GM13976 (cell line): ENCODE results near the gene EGFL6.

ENCODE experiments used
- DNase-seq: peaks from one replicate; pipeline ENCODE4 v3.0.0; 2012; ENCODE audit warnings: low spot score
- in situ Hi-C: fragments of 300-500 bp; cut with MboI; formaldehyde crosslinking; loops from one replicate; pipeline ENCODE4 v1.12.0; 2022; ENCODE audit warnings: low sequenced_read_pairs, mixed read lengths, inconsistent platforms; ENCODE audit not compliant: unreplicated experiment
- TF ChIP-seq, protein P1 (sequence below): IDR thresholded peaks from 2 replicates; pipeline ENCODE4 v1.5.1; 2012; ENCODE audit warnings: borderline replicate concordance, mild to moderate bottlenecking; ENCODE audit not compliant: insufficient read depth; ENCODE audit errors: extremely low read depth, missing control alignments, control extremely low read depth

Gene EGFL6

DNA sequence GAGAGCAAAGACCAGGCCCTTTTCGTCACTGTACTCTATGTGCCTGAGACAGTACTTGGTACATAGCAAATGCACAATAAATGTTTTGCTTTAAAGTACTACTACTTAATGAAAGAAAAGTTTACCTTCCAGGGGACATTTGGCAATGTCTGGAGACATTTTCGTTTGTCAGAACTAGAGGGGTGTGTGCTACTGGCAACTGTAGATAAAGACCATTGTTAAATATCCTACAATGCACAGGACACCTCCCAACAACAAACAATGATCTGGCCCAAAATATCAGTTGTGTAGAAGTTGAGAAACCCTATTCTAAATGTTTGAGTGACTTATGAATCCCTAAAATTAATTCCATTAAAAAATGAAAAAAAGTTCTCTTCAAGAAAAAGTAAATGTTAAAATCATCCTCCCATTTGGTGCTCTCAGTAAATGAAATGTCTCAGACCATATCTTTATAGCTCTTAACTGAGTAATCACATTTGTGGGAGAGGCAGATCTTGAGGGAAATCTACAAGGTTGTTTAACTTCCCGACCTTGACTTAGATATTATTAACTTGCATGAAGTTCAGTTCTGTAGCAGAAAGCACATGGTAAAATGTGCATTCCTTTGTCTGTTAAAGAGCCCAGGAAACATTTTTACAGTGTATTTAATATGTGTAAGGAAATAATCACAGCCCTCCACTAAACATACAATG, 18.5 kb downstream of the EGFL6 start:
- TF ChIP-seq, protein P1, sequence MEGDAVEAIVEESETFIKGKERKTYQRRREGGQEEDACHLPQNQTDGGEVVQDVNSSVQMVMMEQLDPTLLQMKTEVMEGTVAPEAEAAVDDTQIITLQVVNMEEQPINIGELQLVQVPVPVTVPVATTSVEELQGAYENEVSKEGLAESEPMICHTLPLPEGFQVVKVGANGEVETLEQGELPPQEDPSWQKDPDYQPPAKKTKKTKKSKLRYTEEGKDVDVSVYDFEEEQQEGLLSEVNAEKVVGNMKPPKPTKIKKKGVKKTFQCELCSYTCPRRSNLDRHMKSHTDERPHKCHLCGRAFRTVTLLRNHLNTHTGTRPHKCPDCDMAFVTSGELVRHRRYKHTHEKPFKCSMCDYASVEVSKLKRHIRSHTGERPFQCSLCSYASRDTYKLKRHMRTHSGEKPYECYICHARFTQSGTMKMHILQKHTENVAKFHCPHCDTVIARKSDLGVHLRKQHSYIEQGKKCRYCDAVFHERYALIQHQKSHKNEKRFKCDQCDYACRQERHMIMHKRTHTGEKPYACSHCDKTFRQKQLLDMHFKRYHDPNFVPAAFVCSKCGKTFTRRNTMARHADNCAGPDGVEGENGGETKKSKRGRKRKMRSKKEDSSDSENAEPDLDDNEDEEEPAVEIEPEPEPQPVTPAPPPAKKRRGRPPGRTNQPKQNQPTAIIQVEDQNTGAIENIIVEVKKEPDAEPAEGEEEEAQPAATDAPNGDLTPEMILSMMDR: no peak
- no peak for DNase-seq
- in situ Hi-C loops: no loop called here

DNA sequence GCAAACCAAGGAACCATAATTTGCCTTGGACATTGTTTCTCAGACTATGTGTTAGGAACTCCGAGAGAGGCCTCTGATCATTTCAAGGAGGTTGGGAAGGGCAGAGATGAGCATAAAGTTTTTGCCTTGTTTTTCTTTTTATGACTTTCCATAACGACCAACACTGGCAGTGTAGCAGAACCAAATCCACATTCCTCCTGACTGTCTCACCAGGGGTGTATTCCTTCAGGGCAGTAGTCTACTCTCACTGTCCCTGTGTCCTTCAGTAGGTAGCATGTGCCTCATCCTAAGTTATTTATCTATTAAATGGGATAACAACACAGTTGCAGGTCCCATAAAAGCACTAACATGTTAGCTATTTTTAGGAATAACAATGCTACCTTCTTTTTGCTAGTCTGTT, 20.8 kb downstream of the EGFL6 start:
- TF ChIP-seq, protein P1: no peak
- in situ Hi-C loops: no loop called here
- no peak for DNase-seq

DNA sequence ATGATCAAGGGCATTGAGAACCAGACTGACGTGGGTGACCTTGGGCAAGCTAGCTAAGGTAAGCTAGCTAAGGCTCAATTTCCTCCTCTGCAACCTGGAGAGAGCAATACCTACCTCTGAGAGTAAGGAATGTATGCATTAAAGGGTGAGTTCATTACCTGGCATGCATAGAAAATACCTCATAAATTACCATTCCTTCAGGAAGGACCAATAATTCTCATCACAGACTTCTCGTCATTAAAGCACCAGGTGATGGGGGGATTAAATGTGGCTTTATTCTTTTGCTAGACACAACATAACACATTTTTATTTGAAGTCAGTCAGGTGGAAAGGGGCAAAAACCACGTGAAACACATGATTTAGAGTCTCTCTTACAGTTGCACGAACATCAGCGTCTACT, 21.5 kb downstream of the EGFL6 start:
- in situ Hi-C loops: no loop called here
- TF ChIP-seq, protein P1: no peak

DNA sequence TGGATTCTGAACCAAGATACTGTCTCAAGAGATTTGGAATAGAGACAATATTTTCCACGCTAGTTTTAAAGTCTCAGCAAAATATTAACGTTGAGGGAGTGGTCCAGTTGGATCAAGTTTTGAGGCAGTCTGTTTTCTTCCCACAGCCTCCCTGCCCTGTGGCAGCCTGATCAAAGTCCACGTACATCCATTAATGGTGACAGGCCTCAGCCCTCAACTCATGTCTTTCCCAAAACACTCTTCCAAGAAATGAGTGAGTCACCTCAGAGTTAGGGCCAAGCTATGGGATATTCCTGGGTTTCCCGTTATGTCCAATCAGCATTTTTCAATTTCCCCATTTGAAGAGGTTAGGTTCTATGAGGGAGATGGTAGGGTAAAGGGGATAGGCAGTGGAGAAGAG, 28.5 kb downstream of the EGFL6 start:
- DNase-seq: no peak
- TF ChIP-seq, protein P1: no peak
- in situ Hi-C loops: no loop called here

More for the DNA sequence above, 21.5 kb downstream of the EGFL6 start:
- no peak for DNase-seq

DNA sequence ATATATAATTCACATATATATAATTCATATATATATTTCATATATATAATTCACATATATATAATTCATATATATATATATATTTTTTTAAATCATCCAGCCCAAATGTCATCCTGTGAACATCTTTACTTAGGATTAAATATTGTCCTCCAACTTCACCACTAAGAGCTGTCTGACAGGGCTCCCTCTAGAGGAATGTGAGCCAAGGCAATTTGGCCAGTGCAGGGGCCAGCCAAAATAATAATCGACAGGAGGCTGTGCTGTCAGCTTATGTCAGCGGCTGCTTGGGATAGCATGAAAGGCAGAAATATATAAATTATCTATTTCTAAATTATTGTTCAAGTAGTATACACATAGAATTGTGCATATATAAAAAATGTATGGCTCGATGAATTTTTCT, 29.5 kb downstream of the EGFL6 start:
- no peak for DNase-seq
- in situ Hi-C loops: no loop called here
- TF ChIP-seq, protein P1: no peak

DNA sequence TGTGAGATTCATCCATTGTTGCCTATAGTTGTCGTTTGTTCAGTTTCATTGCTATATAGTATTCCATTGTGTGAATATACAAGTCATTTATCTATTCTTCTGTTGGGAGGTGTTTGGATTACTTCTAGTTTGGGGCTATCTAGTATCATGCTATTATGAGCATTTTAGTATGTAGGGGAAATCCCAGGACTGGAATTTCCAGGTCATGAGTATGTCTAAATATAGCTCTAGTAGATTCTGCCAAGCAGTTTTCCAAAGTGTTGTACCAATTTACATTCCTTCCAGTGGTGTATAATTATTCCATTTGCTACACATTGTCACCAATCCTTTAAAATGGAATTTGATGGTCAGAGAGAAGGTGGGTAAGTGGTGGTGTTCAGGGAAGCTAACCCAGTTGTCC, 30.1 kb downstream of the EGFL6 start:
- in situ Hi-C loops: no loop called here
- no peak for DNase-seq
- TF ChIP-seq, protein P1: no peak

DNA sequence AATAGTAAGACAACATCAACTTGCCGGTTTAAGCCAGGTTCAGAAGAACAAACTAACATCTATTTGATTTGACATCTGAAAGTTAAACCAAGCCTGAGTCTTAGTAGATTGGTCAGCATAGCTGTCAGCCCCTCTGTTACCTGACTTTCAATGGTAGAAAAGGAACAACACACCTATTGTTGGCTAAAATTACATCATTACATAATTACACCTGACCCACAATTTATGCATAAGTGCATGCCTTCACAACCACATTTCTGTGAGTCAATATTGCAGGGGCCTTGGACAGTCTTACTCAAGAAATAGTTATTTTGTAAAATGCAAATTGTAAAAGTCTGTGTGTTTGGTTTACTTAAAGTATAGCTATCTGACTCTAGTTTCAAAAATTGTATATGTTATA, 36.2 kb downstream of the EGFL6 start:
- DNase-seq: no peak
- in situ Hi-C loops: no loop called here
- TF ChIP-seq, protein P1: no peak
